ENCODE data around the gene GJD4.
A peak's percentile ranks its signal among the peaks of the same experiment; 100 is the strongest.

The GJD4 gene

DNA sequence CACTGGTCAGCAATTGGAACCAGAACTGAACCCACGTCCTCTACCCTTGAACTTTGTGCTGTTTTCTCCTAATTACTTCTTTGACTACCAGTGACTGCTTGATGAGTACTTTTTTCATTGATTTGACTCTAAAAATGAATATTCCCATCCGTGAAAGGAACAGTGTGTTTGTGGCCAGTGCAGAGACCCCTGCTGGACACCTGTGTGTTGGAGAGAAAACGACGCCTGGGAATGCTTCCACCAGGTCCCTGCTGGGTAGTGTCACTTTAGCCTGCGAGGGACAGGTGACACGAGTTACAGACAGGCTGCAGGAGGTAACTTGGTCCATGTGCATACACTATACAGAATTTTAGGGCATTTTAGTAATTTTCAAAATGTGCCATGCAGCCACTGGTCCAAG is 6.8 kb upstream of the GJD4 start:
- DNase-seq (ENCODE audit: low read depth), result peak; percentile 27
- TF ChIP-seq, protein P1, sequence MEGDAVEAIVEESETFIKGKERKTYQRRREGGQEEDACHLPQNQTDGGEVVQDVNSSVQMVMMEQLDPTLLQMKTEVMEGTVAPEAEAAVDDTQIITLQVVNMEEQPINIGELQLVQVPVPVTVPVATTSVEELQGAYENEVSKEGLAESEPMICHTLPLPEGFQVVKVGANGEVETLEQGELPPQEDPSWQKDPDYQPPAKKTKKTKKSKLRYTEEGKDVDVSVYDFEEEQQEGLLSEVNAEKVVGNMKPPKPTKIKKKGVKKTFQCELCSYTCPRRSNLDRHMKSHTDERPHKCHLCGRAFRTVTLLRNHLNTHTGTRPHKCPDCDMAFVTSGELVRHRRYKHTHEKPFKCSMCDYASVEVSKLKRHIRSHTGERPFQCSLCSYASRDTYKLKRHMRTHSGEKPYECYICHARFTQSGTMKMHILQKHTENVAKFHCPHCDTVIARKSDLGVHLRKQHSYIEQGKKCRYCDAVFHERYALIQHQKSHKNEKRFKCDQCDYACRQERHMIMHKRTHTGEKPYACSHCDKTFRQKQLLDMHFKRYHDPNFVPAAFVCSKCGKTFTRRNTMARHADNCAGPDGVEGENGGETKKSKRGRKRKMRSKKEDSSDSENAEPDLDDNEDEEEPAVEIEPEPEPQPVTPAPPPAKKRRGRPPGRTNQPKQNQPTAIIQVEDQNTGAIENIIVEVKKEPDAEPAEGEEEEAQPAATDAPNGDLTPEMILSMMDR (IDR thresholded peaks at IDR 0.05; ENCODE audit: low read length, missing control alignments), result peak; percentile 63
- H3K4me3 ChIP-seq (replicated peaks; ENCODE audit: low read depth, low read length), result no peak overlapping the region

DNA sequence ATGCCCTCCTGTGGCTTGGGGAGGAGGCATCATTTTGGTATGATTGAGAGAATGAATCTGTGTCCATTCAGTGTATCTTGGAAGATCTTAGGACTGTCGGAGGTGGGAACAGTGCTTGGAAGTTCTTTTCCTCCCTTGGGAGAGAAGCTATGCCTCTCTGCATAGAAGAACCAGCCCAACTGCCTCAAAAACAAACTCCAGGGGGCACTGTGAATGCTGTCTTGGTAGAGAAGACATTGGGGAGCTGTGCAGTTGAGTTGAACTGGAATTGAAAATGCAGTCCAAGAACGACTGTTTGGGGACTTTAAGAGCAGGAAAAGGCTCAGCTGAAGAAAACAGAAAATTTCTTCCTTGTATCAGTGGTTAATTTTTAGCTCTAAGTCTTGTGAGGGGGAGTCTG is 4.9 kb upstream of the GJD4 start:
- no peak overlapping the region for H3K4me3 ChIP-seq (replicated peaks; ENCODE audit: low read depth, low read length)
- TF ChIP-seq, protein P1 (IDR thresholded peaks at IDR 0.05; ENCODE audit: low read length, missing control alignments), result peak; percentile 39
- peak; percentile 16 for DNase-seq (ENCODE audit: low read depth)

DNA sequence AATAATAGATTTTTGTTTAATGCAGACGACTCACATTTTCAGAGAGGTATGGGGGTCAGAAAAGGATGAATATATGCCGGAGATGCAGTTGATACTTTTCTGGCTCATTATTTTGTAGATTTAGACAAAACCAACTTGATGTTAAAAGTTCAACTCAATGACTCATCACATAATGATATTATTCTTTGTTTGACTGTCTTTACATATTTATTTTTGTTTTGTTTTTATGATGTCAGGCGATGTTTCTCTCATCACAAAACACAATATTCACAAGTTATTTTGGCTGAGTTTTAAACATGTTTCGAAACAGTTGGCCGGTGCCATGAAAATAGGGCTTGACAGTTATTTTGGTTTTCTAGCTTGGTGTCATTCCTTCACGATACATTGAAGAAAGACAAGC is 1.3 kb downstream of the GJD4 start:
- peak; percentile 40 for DNase-seq (ENCODE audit: low read depth)
- TF ChIP-seq, protein P1 (IDR thresholded peaks at IDR 0.05; ENCODE audit: low read length, missing control alignments), result no peak
- no peak overlapping the region for H3K4me3 ChIP-seq (replicated peaks; ENCODE audit: low read depth, low read length)

DNA sequence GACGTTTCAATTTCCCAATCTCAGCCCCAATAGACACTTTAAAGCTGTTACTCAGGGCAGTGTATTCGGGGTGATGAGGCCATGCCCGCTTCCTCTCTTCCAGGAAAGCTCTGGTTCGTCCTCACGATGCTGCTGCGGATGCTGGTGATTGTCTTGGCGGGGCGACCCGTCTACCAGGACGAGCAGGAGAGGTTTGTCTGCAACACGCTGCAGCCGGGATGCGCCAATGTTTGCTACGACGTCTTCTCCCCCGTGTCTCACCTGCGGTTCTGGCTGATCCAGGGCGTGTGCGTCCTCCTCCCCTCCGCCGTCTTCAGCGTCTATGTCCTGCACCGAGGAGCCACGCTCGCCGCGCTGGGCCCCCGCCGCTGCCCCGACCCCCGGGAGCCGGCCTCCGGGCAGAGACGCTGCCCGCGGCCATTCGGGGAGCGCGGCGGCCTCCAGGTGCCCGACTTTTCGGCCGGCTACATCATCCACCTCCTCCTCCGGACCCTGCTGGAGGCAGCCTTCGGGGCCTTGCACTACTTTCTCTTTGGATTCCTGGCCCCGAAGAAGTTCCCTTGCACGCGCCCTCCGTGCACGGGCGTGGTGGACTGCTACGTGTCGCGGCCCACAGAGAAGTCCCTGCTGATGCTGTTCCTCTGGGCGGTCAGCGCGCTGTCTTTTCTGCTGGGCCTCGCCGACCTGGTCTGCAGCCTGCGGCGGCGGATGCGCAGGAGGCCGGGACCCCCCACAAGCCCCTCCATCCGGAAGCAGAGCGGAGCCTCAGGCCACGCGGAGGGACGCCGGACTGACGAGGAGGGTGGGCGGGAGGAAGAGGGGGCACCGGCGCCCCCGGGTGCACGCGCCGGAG is 2.6 kb downstream of the GJD4 start:
- TF ChIP-seq, protein P1 (IDR thresholded peaks at IDR 0.05; ENCODE audit: low read length, missing control alignments), result no peak
- H3K4me3 ChIP-seq (replicated peaks; ENCODE audit: low read depth, low read length), result peak overlapping the region; percentile 50
- DNase-seq (ENCODE audit: low read depth), result peak; percentile 14

DNA sequence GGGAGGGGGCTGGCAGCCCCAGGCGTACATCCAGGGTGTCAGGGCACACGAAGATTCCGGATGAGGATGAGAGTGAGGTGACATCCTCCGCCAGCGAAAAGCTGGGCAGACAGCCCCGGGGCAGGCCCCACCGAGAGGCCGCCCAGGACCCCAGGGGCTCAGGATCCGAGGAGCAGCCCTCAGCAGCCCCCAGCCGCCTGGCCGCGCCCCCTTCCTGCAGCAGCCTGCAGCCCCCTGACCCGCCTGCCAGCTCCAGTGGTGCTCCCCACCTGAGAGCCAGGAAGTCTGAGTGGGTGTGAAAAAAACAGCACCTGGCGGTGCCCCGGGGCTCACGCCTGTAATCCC is 3.2 kb downstream of the GJD4 start:
- H3K4me3 ChIP-seq (replicated peaks; ENCODE audit: low read depth, low read length), result peak overlapping the region; percentile 50
- TF ChIP-seq, protein P1 (IDR thresholded peaks at IDR 0.05; ENCODE audit: low read length, missing control alignments), result no peak
- DNase-seq (ENCODE audit: low read depth), result no peak

DNA sequence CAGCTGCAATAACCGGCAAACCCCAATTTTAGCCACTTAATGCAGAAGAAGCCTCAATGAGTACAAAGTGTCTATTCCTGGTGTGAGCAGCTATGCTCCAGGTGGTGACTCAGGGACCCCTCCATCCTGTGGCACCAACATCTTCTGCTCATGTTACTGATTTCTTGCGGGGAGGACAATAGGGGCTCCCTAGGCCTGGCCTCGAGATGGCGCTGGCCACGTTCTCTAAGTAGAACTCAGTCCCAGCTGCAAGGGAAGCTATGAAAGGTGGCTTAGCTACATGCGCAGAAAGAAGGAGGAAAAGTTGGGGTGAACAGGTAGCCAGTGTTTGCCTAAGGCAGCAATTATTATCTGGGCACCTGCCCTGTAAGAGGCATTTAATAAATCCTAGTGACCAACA is 6.6 kb downstream of the GJD4 start:
- H3K4me3 ChIP-seq (replicated peaks; ENCODE audit: low read depth, low read length), result no peak overlapping the region
- TF ChIP-seq, protein P1 (IDR thresholded peaks at IDR 0.05; ENCODE audit: low read length, missing control alignments), result peak; percentile 9
- DNase-seq (ENCODE audit: low read depth), result no peak
